ENCODE results near the gene MAT1A. TPM values are rescaled to one million over a fixed set of nuclear protein-coding genes. Genes with fewer than 3 reads are reported as not detected.
"Not testable (repeated sequence)": the region's sequence is repeated elsewhere in the genome, so short reads cannot be mapped to it uniquely, and the experiment has no call there.

The MAT1A gene
- total RNA-seq, 1 donor from 2014 or later = 0.32 TPM

DNA sequence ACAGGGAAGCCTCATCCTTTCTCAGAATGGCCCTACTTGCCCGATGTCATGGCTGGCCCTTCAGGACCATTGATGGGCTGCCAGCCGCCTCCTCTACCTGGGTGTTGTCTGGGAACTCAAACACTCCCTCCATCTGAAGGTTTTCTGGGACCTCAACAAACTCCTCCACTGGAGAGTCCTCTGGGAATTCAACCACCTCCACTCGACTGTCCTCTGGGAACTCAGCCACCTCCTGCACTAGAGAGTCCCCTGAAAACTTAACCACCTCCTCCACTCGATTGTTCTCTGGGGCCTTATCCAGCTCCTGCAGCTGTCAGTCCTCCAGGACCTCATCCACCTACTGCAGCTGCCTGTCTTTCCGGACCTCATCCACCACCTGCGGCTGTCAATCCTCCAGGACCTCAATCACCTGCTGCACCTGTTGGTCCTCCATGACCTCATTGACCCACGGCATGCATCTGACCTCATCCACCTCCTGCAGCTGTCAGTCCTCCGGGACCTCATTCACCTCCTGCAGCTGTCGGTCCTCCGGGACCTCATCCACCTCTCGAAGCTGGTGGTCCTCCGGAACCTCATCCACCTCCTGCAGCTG, 37.1 kb downstream of the MAT1A start:
- DNase-seq (ENCODE audit: low spot score in 2 of 2) = no peak
- intact Hi-C loops (cut with DNase I) = no loop called here
- TF ChIP-seq, protein P1, sequence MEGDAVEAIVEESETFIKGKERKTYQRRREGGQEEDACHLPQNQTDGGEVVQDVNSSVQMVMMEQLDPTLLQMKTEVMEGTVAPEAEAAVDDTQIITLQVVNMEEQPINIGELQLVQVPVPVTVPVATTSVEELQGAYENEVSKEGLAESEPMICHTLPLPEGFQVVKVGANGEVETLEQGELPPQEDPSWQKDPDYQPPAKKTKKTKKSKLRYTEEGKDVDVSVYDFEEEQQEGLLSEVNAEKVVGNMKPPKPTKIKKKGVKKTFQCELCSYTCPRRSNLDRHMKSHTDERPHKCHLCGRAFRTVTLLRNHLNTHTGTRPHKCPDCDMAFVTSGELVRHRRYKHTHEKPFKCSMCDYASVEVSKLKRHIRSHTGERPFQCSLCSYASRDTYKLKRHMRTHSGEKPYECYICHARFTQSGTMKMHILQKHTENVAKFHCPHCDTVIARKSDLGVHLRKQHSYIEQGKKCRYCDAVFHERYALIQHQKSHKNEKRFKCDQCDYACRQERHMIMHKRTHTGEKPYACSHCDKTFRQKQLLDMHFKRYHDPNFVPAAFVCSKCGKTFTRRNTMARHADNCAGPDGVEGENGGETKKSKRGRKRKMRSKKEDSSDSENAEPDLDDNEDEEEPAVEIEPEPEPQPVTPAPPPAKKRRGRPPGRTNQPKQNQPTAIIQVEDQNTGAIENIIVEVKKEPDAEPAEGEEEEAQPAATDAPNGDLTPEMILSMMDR (IDR thresholded peaks at IDR 0.05) = no peak
- Histone ChIP-seq H3K36me3 (no peaks in the 10 kb centered on the region), H3K27ac (no peak overlapping the region), H3K27me3 (no peaks in the 10 kb centered on the region), H3K9me3 (no peaks in the 10 kb centered on the region), H3K4me3 (no peak overlapping the region), H3K4me1 (no peaks in the 10 kb centered on the region)

DNA sequence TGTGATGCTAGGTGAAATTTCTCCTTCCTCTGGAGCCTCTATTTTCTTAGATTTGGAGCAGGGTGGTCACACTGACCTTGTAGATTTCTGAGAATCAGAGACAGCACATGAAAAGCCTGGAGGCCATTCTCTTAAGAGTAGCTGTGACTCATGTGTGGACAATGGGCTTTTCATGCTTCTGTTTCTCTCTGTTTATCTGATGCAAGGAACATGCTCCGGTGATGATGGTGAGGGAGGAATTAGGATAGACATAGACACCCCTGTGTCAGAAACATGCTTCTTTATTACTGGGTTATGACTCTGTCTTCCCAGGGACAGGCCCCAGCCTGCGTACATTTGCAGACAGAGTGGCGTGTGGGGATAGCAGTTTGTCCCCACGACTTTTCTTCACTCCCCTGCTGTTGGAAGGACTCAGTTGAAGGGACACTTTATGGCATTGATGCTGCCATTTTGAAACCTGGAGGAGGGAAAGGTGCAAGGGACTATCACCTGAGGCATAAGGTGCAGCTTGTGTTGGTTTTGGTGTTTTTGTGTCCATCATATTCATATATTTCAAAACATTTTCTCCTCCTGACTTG, 37.7 kb downstream of the MAT1A start:
- H3K27me3 ChIP-seq; H3K4me1 ChIP-seq; H3K9me3 ChIP-seq; DNase-seq (ENCODE audit: low spot score in 2 of 2); intact Hi-C loops (cut with DNase I); H3K27ac ChIP-seq; H3K4me3 ChIP-seq; H3K36me3 ChIP-seq: not testable (repeated sequence)

DNA sequence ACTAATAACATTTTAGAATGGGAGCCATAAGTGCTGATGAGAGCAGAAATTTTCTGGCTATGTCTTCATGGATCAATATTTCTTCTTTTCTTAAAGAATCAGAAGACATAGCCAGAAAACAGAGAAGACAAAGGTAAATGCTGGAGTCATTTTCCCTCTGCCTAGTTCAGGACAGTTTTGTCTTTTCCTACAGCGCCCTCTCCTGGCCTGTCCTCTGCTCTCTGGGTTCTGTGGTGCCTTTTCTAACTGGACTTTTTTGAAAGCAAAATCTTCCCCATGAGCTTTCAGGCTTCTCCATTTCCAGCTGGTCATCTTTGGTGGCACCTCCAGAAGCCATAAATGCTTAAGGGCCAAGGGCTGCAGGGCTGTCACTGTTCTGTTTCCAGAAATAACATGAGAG, 39.1 kb downstream of the MAT1A start:
- H3K36me3 ChIP-seq; DNase-seq (ENCODE audit: low spot score in 2 of 2); H3K27ac ChIP-seq; intact Hi-C loops (cut with DNase I); H3K4me1 ChIP-seq; H3K27me3 ChIP-seq; H3K4me3 ChIP-seq; H3K9me3 ChIP-seq: not testable (repeated sequence)

DNA sequence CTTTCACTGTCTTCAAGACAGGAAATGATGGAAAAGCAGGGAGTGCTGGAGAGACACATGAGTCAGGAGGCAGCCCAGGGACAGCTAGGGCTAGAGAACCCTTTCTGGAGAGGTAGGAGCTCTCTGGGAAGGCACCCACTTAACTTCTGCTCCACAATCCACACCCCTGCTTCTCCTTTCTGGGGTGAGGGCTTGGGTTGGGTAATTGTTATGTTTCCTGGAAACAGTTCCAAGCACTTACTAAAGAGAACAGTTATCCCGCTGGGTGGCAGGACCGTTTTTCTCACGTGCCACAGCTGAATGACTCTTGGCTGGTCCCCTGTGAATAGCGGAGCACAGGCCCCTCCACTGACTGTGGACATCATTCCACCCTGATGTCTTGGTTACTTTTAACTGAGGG, 39.6 kb downstream of the MAT1A start:
- intact Hi-C loops (cut with DNase I); H3K4me3 ChIP-seq; DNase-seq (ENCODE audit: low spot score in 2 of 2); H3K36me3 ChIP-seq; H3K27ac ChIP-seq; H3K27me3 ChIP-seq; H3K9me3 ChIP-seq; H3K4me1 ChIP-seq: not testable (repeated sequence)

DNA sequence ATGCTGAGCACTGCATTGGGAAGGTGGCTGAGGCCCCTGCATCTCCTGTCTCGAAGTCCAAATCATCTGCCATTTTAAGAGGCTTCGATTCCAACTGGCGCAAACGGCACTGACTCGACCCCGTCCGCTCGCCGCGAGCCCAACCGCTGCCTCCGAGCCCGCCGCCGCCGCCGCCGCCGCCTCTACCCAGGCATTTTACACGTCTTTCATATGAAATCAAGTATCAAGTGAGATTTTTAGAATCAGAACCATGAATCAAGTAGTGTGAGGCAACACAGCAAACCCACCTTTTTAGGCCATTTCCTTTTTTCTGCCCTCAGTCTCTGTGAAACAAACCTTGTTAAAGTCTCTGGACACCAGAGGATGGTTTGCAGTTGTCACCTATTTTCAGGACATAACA, 41.8 kb downstream of the MAT1A start:
- DNase-seq (ENCODE audit: low spot score in 2 of 2); H3K4me1 ChIP-seq; H3K36me3 ChIP-seq; H3K9me3 ChIP-seq; H3K27me3 ChIP-seq; H3K27ac ChIP-seq; intact Hi-C loops (cut with DNase I); H3K4me3 ChIP-seq: not testable (repeated sequence)

DNA sequence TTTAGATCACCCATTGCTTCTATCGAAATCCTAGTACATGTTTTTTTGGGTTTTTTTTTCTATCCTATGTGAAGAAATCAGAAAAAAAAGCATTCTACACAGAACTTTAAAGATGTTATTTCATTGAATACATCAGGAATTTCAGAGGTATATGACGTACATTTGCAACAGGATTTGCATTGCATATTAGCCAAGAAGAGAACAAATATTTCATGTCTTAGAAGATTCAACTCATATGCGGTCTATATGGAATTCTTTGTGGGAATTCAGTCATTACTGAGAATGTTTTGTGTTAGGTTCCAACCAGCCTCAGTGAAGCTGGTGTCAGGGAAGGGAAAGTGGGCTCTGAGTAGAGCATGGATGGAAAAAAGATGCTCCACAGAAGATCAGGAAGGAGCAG, 45.1 kb downstream of the MAT1A start:
- DNase-seq (ENCODE audit: low spot score in 2 of 2); H3K27ac ChIP-seq; H3K4me3 ChIP-seq; intact Hi-C loops (cut with DNase I); H3K36me3 ChIP-seq; H3K4me1 ChIP-seq; H3K27me3 ChIP-seq; H3K9me3 ChIP-seq: not testable (repeated sequence)

DNA sequence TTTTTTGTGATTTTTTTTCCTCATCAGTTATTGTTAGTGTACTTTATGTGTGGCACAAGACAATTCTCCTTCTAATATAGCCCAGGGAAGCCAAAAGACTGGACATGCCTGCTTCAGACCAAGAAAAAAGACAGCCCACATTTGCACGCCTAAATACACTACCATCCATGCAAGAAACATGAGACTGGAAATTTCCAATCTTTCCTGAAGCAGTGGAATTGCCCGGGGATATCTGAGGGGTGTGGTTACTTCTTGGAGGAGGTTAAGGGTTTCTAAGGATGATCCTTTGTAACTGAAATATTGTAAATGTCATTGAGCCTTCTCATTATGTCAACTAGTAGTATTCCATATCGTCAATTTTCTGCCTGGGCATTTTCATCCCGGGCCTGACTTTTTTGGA, 47.1 kb downstream of the MAT1A start:
- H3K4me3 ChIP-seq; H3K4me1 ChIP-seq; H3K9me3 ChIP-seq; H3K27me3 ChIP-seq; DNase-seq (ENCODE audit: low spot score in 2 of 2); H3K27ac ChIP-seq; H3K36me3 ChIP-seq; intact Hi-C loops (cut with DNase I): not testable (repeated sequence)

DNA sequence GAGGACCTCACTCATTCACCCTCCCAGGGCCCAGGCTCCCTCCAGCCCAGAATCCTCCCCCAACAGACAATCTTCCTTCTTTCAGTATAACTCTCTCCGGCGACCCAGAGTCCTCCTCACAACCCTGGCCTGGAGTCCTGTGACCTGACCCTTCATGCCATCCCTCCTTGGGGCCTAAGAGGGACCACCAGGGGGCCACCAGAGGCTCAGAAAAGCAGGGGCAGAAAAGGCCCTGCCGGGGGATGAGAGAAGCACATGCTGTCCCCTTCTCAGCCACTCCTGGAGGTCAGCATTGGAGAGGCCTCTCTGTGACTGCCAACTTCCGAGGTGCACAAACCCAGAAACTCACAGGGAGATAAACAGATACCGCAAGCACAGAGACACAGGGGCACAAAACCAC, 53.0 kb downstream of the MAT1A start:
- intact Hi-C loops (cut with DNase I); DNase-seq (ENCODE audit: low spot score in 2 of 2); H3K4me3 ChIP-seq; H3K4me1 ChIP-seq; H3K27me3 ChIP-seq; H3K9me3 ChIP-seq; H3K27ac ChIP-seq; H3K36me3 ChIP-seq: not testable (repeated sequence)

DNA sequence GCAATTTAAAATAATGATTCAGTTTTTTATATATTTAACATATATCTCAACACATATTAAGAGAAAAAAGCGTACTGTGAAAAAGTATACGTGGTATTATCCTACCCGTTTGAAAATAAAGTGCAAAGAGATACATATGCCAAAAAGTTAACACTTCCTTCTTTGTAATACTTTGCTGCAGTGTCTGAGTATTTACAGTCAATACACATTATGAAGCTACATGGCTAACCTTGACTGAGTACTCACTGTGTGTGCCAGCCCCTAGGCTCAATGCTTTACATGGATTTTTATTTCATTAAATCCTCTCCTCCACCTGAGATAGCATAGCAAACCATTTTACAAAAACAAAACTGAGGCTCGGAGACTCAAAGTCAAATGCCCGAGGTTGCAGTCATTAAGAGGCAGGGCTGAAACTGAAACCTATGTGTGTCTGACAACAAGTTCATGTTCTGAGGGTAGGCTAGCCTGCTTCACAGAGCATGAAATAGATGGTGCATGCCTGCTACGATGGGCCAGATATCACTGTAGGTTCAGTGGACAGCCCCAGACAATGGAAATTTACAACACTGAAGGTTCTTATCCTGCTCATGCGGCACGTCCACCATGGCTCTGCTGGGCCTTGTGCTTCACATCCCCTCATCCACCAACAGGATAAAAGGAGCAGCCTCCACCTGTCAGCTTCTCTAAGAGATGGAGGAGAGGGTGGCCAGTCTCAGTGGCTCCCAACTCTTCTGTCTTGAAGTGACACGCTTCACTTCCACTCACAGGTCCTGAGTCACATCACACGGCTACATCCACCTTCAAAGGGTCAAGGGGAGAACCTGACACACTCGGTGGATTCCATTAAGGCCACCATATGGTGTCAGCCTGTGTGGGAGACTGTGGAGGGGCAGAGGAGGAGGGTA, 54.9 kb downstream of the MAT1A start:
- H3K27ac ChIP-seq; intact Hi-C loops (cut with DNase I); H3K27me3 ChIP-seq; H3K4me1 ChIP-seq; DNase-seq (ENCODE audit: low spot score in 2 of 2); H3K4me3 ChIP-seq; H3K9me3 ChIP-seq; H3K36me3 ChIP-seq: not testable (repeated sequence)

DNA sequence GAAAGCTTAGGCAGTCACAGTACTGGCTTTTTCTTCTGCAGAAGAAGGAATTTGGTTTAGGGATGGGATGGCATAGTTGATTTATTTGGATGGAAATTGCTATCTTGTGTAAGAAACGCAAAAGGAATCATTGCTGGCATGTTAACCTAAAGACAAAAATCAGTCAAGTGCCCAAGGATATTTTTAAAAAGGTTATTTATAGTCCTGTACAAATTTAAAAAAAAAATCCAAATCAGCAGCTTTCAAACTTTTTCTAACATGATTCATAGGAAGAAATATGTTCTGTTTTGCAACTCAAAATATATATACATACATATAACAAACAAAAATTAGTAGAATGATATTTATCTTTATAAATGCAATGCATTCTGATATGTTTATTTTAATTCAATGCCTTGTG, 55.6 kb downstream of the MAT1A start:
- H3K36me3 ChIP-seq; H3K9me3 ChIP-seq; intact Hi-C loops (cut with DNase I); H3K27me3 ChIP-seq; H3K4me1 ChIP-seq; H3K27ac ChIP-seq; DNase-seq (ENCODE audit: low spot score in 2 of 2); H3K4me3 ChIP-seq: not testable (repeated sequence)

DNA sequence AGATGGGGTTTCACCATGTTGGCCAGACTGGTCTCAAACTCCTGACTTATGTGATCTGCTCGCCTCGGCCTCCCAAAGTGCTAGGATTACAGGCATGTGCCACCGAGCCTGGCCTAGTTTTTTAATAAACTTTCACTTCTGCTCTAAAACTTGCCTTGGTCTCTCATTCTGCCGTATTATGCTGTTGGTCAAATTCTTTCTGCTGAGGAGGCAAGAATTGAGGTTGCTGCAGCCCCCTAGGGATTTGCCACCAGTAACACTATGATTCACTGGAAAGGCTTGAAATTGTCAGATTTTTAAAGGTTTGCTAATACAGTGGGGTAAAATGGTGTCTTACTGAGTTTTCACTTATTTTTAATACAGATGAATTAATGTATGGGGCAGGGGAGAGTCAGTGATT, 62.7 kb downstream of the MAT1A start:
- DNase-seq (ENCODE audit: low spot score in 2 of 2); H3K9me3 ChIP-seq; intact Hi-C loops (cut with DNase I); H3K27ac ChIP-seq; H3K4me1 ChIP-seq; H3K36me3 ChIP-seq; H3K27me3 ChIP-seq; H3K4me3 ChIP-seq: not testable (repeated sequence)

DNA sequence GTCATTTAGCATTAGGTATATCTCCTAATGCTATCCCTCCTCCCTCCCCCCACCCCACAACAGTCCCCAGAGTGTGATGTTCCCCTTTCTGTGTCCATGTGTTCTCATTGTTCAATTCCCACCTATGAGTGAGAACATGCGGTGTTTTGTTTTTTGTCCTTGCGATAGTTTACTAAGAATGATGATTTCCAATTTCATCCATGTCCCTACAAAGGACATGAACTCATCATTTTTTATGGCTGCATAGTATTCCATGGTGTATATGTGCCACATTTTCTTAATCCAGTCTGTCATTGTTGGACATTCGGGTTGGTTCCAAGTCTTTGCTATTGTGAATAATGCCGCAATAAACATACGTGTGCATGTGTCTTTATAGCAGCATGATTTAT, 66.4 kb downstream of the MAT1A start:
- H3K27me3 ChIP-seq; H3K9me3 ChIP-seq; H3K36me3 ChIP-seq; intact Hi-C loops (cut with DNase I); H3K27ac ChIP-seq; H3K4me1 ChIP-seq; DNase-seq (ENCODE audit: low spot score in 2 of 2); H3K4me3 ChIP-seq: not testable (repeated sequence)
